ENCODE measurements around the gene ZNF470.

ZNF470 gene

DNA sequence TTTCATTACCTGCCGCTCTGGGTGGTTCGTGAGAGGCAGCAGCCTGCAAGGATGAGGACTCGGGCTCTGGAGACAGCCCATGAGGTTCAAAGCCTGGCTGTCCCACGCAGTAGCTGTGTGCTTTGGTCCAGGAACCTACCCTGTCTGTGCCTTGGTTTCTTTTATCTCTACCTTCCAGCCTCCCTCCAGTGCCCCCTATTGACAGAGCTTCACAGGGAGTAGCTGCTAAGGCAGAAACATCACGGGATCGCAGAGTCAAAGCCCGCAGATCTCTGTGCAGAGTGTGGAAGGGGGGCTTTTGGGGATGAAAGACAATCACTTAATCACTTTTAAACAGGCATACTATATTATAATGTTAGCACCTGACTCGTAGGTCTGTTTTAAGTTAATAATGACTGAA is 44.0 kb downstream of the ZNF470 start:
- DNase-seq = no peak

GRCh38 chr19:56612737-56613136 is 45.5 kb downstream of the ZNF470 start:
- no peak for DNase-seq

GRCh38 chr19:56613639-56614038 is 46.4 kb downstream of the ZNF470 start:
- DNase-seq = no peak

DNA sequence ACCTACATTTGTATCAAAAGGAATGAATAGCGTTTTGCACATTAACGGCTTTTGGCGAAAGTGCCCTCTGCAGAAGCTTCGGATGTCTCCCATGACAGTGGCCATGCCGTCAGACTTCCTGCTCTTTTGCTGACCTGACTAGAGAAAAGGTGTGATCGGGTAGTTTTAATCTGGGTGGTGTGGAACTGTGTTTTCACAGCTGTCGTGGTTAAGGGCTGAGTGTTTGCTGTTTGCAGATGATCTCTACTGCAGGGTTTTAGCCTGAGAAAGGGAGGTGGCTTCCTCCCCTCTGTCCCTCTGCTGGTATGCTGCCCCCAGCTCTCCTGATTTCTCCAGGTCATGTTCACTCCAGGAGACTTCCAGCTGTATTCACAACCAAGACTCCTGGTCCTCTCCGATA is 50.3 kb downstream of the ZNF470 start:
- no peak for DNase-seq

DNA sequence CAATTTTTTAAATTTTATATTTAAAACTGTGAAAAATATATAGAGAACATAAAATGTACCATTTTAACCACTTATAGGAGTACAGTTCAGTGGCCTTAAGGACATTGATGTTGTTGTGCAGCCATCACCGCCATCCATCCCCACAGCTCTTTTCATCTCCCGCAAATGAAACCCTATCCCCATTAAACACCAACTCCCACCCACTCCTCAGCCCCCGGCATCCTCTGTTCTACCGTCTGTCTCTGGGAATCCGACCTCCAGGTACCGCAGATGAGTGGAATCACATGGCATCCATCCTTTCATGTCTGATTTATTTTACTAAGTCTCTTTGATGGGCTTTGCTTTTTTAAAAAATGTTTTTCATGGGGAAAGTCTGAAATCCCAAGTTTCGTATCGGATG is 51.9 kb downstream of the ZNF470 start:
- no peak for DNase-seq

DNA sequence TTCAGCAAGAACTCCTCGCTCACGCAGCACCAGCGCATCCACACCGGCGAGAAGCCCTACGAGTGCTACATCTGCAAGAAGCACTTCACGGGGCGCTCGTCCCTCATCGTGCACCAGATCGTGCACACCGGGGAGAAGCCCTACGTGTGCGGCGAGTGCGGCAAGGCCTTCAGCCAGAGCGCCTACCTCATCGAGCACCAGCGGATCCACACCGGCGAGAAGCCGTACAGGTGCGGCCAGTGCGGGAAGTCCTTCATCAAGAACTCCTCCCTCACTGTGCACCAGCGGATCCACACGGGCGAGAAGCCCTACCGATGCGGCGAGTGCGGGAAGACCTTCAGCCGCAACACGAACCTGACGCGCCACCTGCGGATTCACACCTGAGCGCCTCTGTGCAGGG is 55.1 kb downstream of the ZNF470 start:
- DNase-seq = no peak

- no peak for DNase-seq
Measured at GRCh38 chr19:56623006-56623405, 55.7 kb downstream of the ZNF470 start.

GRCh38 chr19:56625708-56626107 is 58.4 kb downstream of the ZNF470 start:
- DNase-seq = no peak

- no peak for DNase-seq
Measured at GRCh38 chr19:56633021-56633420, 65.8 kb downstream of the ZNF470 start.

DNA sequence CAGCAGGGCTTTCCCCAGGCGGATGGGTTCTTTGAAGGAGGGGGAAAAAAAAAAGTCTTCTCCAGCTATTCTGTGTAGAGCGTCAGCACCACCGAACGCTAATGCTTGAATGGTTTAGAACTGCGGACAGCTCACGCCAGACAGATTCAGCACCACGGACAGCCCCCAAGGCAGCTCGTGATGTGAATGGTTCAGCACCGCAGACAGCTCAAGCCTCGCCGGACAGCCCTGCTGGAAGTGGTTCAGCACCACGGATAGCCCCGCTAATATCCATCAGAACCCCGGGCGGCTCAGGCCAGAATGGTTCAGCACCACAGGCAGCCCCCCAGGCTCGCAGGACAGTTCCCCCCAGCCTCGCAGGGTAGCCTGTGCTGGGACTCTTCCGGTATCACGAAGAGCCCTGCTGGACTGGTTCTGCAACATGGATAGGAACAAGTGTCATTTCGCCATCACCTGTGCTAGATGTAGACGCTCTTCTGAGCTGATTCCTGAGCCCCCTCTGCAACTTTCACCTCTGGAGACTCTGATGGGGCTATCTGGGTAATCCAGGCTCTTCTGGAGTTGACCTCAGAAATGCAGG is 70.8 kb downstream of the ZNF470 start:
- DNase-seq = peak; percentile 8
